BLaER1 (cell line): ENCODE measurements around the gene PSMB5.

Source experiments
- H3K27ac ChIP-seq: shearing (Covaris generic); formaldehyde crosslinking; 2 replicates; pipeline ENCODE4 v1.8.1; 2022
- H3K27me3 ChIP-seq: shearing (Covaris generic); formaldehyde crosslinking; 2 replicates; pipeline ENCODE4 v1.8.1; 2022
- H3K36me3 ChIP-seq: shearing (Covaris generic); formaldehyde crosslinking; 2 replicates; pipeline ENCODE4 v1.8.1; 2022
- H3K4me1 ChIP-seq: shearing (Covaris generic); formaldehyde crosslinking; 2 replicates; pipeline ENCODE4 v1.8.1; 2022
- H3K4me2 ChIP-seq: shearing (Covaris generic); formaldehyde crosslinking; 2 replicates; pipeline ENCODE4 v1.8.1; 2022
- H3K4me3 ChIP-seq: shearing (Covaris generic); formaldehyde crosslinking; 2 replicates; pipeline ENCODE4 v1.8.1; 2022
- H3K9ac ChIP-seq: shearing (Covaris generic); formaldehyde crosslinking; 2 replicates; pipeline ENCODE4 v1.8.1; 2022
- H3K9me3 ChIP-seq: shearing (Covaris generic); formaldehyde crosslinking; 2 replicates; pipeline ENCODE4 v1.8.1; 2022
- H4K20me1 ChIP-seq: shearing (Covaris generic); formaldehyde crosslinking; 2 replicates; pipeline ENCODE4 v1.8.1; 2022
- Cebpa-rat ChIP-seq: shearing (Covaris generic); IDR thresholded peaks from 2 replicates; pipeline ENCODE4 v1.8.1; 2022

Gene PSMB5

DNA sequence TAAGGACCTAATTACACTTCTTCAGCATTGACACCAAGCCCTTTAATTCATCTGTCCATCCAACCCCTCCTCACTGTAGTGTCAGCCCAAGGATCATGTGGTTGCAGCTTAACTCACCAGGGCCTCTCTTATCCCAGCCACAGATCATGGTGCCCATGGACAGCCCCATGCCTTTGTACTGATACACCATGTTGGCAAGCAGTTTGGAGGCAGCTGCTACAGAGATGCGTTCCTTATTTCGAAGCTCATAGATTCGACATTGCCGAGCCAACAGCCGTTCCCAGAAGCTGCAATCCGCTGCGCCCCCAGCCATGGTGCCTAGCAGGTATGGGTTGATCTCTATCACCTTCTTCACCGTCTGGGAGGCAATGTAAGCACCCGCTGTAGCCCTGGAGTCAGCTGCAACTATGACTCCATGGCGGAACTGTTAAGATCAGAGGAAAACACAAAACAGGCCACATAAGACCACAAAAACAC lies 1.4 kb downstream of the PSMB5 start:
- no peak for TF ChIP-seq Cebpa-rat
- peak overlapping the region; percentile 86 for H3K4me2 ChIP-seq
- peak overlapping the region; percentile 96 for H3K9ac ChIP-seq
- H3K27me3 ChIP-seq: no peaks in the 10 kb centered on the region
- H3K36me3 ChIP-seq: peaks cover 54% of the 10 kb centered on the region
- peak overlapping the region; percentile 89 for H3K4me3 ChIP-seq
- H3K27ac ChIP-seq: no peak overlapping the region
- H3K4me1 ChIP-seq: peaks cover 39% of the 10 kb centered on the region
- H4K20me1 ChIP-seq: peaks cover 10% of the 10 kb centered on the region
- no peaks in the 10 kb centered on the region for H3K9me3 ChIP-seq

DNA sequence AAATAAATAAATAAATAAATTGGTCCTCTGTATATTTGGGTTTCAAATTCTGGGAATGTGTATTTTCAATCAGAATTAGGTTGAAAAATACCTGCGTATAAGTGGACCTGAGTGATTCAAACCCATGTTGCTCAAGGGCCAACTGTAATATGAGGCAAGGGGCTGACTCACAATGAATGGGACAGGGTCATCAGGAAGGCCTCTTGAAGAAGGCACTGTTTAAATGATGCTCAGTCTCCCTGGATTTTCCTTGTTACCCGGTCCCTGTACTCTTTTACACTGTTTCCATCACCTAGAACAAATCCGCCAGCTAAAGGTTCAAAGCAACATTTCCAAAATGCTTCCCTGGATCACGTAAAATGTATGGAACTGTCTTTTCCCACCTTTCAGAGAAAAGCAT lies 3.8 kb downstream of the PSMB5 start:
- no peak overlapping the region for H3K27ac ChIP-seq
- H3K4me2 ChIP-seq: no peak overlapping the region
- H3K9me3 ChIP-seq: no peaks in the 10 kb centered on the region
- no peak overlapping the region for H3K9ac ChIP-seq
- H3K4me1 ChIP-seq: peaks cover 41% of the 10 kb centered on the region
- no peak overlapping the region for H3K4me3 ChIP-seq
- H3K27me3 ChIP-seq: no peaks in the 10 kb centered on the region
- H4K20me1 ChIP-seq: peaks cover 16% of the 10 kb centered on the region
- peaks cover 76% of the 10 kb centered on the region for H3K36me3 ChIP-seq
- no peak for TF ChIP-seq Cebpa-rat

DNA sequence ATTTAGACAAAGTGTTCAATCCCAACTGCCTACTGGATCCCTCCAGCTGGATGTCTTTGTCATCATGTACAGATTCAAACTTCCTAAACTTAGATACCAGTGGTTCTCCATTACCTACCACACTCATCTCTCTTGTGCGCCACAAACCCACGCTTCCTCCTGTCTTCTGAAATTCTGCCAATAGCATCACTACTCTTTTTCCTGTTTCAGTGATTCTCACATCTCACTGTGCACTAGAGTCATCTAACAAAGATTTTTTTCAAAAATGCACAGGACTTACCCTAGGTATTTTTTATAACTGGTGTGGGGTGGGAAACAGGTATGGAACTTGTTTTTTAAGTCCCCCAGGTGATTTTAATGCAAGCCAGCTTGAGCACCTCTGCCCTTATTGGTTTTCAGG lies 5.9 kb downstream of the PSMB5 start:
- Histone ChIP-seq H3K4me2 (peak overlapping the region; percentile 40), H3K36me3 (peaks cover 98% of the 10 kb centered on the region), H3K9me3 (no peaks in the 10 kb centered on the region), H3K27ac (no peak overlapping the region; the same call in 1 of the 2 replicates), H3K4me3 (no peak overlapping the region), H3K27me3 (no peaks in the 10 kb centered on the region), H3K4me1 (peaks cover 31% of the 10 kb centered on the region), H4K20me1 (peaks cover 32% of the 10 kb centered on the region), H3K9ac (no peak overlapping the region)
- no peak for TF ChIP-seq Cebpa-rat

DNA sequence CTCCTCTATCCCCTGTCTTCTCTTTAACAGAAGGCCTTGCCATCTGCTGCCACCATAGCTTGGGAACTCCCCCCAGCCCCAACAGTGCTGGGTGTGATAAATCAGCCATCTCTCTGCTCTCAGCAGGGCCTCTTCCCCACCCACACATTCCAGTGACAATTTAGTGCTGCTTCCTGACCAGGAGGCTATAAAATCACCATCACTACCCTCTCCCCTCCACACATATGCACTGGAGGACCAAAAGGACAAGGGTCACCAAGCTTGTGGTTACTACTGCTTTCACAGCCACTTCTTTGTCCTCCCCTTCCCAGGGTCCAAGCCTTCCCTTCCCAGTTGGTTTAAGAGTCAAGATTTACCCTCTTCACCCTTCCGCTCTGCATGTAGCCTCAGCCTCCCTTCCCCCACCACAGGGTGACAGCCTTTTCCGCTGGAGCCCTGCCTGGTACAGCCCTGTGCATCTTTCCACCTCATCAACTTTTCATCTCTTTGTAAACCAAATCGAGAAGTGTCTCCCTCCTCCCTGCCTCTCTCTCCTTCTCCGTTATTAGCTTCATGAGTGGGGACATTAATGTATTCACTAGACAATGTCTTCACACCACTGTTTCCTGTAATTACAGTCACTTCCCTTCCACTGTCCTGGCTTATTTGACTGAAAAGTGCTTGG lies 9.4 kb downstream of the PSMB5 start:
- Histone ChIP-seq H3K9ac (no peak overlapping the region), H3K27me3 (no peaks in the 10 kb centered on the region), H3K27ac (no peak overlapping the region), H4K20me1 (peaks cover 36% of the 10 kb centered on the region), H3K4me1 (peaks cover 14% of the 10 kb centered on the region), H3K36me3 (peaks cover 90% of the 10 kb centered on the region), H3K4me2 (no peak overlapping the region), H3K9me3 (no peaks in the 10 kb centered on the region), H3K4me3 (no peak overlapping the region)
- no peak for TF ChIP-seq Cebpa-rat

DNA sequence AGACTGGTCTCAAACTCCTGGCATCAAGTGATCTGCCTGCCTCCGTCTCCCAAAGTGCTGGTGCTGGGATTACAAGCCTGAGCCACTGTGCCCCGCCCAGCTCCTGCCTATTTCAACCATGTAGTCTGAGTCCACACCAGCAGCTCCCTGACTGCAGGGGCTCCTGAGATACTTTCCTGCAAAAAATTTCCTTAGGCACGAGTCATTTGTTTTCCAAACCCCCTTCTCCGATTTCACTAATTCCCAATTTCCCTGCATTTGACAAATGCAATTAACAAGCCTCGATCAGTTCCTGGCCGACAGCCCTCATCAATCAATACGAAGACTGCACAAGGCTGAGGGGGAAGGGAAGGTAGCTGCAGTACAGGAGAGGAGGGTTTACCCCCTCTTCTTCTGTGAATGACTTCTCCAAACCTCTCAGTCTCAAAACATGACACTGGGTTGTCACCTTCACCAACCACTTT lies 10.1 kb downstream of the PSMB5 start:
- H3K27ac ChIP-seq: no peak overlapping the region
- H4K20me1 ChIP-seq: peaks cover 36% of the 10 kb centered on the region

DNA sequence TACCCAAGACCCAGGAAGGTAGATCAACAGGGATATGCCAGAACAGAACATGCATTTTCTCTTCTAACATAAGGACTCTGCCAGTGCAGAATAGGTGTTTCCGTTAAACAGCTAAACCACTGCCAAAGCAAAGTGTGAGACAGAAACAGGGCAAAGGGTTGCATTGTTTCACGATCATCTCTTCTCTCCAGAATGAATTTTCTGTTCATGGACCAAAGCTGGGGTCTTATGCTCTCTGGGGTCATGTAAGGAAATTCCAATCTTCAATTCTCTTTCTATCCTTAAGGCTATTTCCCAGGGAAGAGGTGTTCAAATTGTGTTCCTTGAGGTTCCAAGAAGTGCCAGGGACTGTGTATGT lies 10.9 kb downstream of the PSMB5 start:
- Histone ChIP-seq H3K9ac (no peak overlapping the region), H3K27ac (no peak overlapping the region), H4K20me1 (peaks cover 30% of the 10 kb centered on the region), H3K4me3 (no peak overlapping the region), H3K9me3 (no peaks in the 10 kb centered on the region), H3K4me2 (no peak overlapping the region), H3K36me3 (peaks cover 76% of the 10 kb centered on the region), H3K27me3 (no peaks in the 10 kb centered on the region), H3K4me1 (peaks cover 6% of the 10 kb centered on the region)
- TF ChIP-seq Cebpa-rat: no peak

More for the DNA sequence above, 10.1 kb downstream of the PSMB5 start:
- no peak overlapping the region for H3K4me2 ChIP-seq
- H3K36me3 ChIP-seq: peaks cover 85% of the 10 kb centered on the region
- no peak overlapping the region for H3K4me3 ChIP-seq
- H3K9ac ChIP-seq: no peak overlapping the region
- H3K27me3 ChIP-seq: no peaks in the 10 kb centered on the region
- TF ChIP-seq Cebpa-rat: no peak
- H3K4me1 ChIP-seq: peaks cover 14% of the 10 kb centered on the region
- no peaks in the 10 kb centered on the region for H3K9me3 ChIP-seq

DNA sequence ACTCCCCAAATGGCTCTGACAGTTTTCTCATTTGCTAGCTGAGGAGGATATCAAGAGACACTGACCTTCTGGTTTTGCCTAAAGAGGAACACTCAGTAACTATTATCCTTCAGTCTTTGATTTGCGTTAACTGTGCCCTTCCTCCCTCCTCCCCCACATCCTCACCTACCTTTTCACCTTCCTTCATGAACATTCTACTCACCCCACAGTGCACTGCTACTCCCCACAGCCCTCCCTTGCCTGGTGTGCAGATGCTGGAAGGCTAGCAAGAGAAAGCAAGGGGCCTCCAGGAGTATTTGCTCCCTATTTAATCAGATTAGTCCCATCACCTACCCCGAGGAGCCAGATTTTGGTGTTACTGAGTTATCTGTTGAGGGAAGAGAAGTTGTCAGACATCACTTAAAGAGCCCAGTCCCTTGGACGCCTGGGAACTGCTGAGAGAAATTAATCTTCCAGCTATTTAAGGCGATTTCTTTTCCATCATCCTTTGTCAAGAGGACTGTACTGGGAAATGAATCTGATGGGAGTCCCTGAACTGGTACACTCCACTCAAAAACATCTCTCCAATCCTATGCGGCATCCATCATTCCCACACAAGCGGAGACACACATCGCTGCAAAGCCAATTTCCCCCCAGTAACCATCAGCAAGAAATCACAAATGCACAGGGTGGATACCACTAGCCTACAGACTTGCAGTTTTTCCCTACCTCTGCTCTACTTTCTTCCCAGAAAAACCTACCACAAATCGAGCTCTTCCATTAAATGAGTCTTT lies 11.5 kb downstream of the PSMB5 start:
- Histone ChIP-seq H3K4me1 (0 out of 2 replicates have a peak, but pooled peaks cover under 1% of the 10 kb centered on the region), H3K9ac (no peak overlapping the region), H4K20me1 (peaks cover 25% of the 10 kb centered on the region), H3K4me3 (no peak overlapping the region), H3K27me3 (no peaks in the 10 kb centered on the region), H3K9me3 (no peaks in the 10 kb centered on the region), H3K36me3 (peaks cover 71% of the 10 kb centered on the region), H3K27ac (no peak overlapping the region), H3K4me2 (no peak overlapping the region)
- no peak for TF ChIP-seq Cebpa-rat

DNA sequence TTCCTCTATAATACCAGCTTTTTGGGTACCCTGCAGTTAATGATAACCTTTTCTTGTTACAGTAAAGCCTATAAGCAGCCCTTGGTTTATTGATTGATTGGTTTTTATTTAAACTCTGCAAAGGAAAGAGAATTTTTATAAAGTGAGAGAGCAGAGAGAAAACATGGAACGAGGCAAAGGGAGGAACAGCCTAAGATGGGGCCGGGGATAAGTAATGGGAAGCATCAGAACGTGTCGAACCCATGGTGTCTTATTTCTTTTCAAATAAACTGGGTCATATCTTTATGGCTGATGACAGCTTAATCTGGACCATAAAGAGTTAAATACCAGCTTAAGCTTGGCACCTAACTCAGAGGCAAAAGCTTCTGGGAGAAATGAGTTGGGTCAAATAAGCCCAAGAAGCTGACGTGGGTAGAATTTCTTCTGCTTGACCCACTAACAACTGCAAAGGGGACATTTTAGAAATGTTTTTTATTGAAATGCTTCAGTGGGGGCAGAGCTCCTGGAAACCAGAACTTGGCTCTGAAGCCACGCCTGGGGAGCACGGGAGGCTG lies 12.7 kb downstream of the PSMB5 start:
- Histone ChIP-seq H3K9ac (no peak overlapping the region), H3K4me3 (no peak overlapping the region), H3K4me2 (no peak overlapping the region), H4K20me1 (peaks cover 20% of the 10 kb centered on the region; the same call in 1 of the 2 replicates), H3K36me3 (peaks cover 59% of the 10 kb centered on the region), H3K27me3 (no peaks in the 10 kb centered on the region), H3K4me1 (no peaks in the 10 kb centered on the region), H3K9me3 (no peaks in the 10 kb centered on the region), H3K27ac (no peak overlapping the region)
- TF ChIP-seq Cebpa-rat: no peak

DNA sequence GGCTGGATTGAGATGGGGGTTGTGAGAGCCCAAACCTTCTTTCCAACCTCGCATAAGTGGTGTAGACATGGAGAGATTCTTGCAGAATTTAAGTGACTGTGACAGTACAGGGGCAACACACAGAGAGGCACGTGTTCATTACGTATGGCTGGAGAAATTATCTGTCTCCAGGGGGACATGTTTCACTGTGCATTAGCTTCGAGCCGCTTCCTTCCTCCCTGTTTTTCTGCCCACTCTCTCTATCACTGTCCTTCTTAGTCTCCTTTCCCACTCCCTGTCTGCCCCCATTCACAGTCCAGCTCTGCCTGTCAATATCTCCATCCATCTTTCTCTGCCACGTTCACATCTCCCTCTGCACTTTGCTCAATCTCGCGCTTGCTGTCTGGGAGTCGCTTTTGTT lies 13.3 kb downstream of the PSMB5 start:
- Histone ChIP-seq H3K36me3 (peaks cover 54% of the 10 kb centered on the region), H3K27ac (no peak overlapping the region), H4K20me1 (peaks cover 20% of the 10 kb centered on the region; the same call in 1 of the 2 replicates), H3K4me2 (no peak overlapping the region), H3K9me3 (no peaks in the 10 kb centered on the region), H3K27me3 (no peaks in the 10 kb centered on the region), H3K4me3 (no peak overlapping the region), H3K9ac (no peak overlapping the region), H3K4me1 (no peaks in the 10 kb centered on the region)
- no peak for TF ChIP-seq Cebpa-rat
